Stimulated activated memory B cell treated with anti-CD40 and anti-IgM and Interleukin-4, amounts not matched to agents 10 μg/mL and 1 μg/mL and 100 μg/mL, for 72 hours (primary cell): ENCODE data around the gene SIRT2.
"Not testable (repeated sequence)": the region's sequence is repeated elsewhere in the genome, so short reads cannot be mapped to it uniquely, and the experiment has no call there.

Source experiments
- ATAC-seq: fragments of 150-1000 bp; cut with Tn5 transposase; 2 replicates; pipeline ENCODE4 v1.10.0; 2021
- H3K27ac Mint-ChIP-seq: one replicate; pipeline ENCODE4 v1.8.0; 2022; ENCODE audit warnings: mild to moderate bottlenecking, mixed read lengths
- H3K27me3 Mint-ChIP-seq: one replicate; pipeline ENCODE4 v1.8.0; 2022; ENCODE audit warnings: mixed read lengths
- H3K36me3 Mint-ChIP-seq: one replicate; pipeline ENCODE4 v1.8.0; 2022; ENCODE audit warnings: mixed read lengths
- H3K4me1 Mint-ChIP-seq: one replicate; pipeline ENCODE4 v1.8.0; 2022; ENCODE audit warnings: mixed read lengths
- H3K4me3 Mint-ChIP-seq: one replicate; pipeline ENCODE4 v1.8.0; 2022; ENCODE audit warnings: mild to moderate bottlenecking, moderate library complexity, mixed read lengths
- H3K9me3 Mint-ChIP-seq: one replicate; pipeline ENCODE4 v1.8.0; 2022; ENCODE audit warnings: mixed read lengths

Gene SIRT2

GRCh38 chr19:38840583-38840968, 58.8 kb downstream of the SIRT2 start:
- no peaks in the 10 kb centered on the region for H3K9me3 Mint-ChIP-seq
- no peaks in the 10 kb centered on the region for H3K27me3 Mint-ChIP-seq
- ATAC-seq, result no peak
- no peak overlapping the region for H3K27ac Mint-ChIP-seq
- H3K36me3 Mint-ChIP-seq, result peaks cover 88% of the 10 kb centered on the region
- H3K4me3 Mint-ChIP-seq, result no peak overlapping the region
- H3K4me1 Mint-ChIP-seq, result peaks cover 62% of the 10 kb centered on the region

- H3K4me1 Mint-ChIP-seq, result peaks cover 56% of the 10 kb centered on the region
- no peaks in the 10 kb centered on the region for H3K27me3 Mint-ChIP-seq
- H3K4me3 Mint-ChIP-seq, result peak overlapping the region; percentile 39
- peaks cover 83% of the 10 kb centered on the region for H3K36me3 Mint-ChIP-seq
- ATAC-seq, result peak; percentile 49
- no peaks in the 10 kb centered on the region for H3K9me3 Mint-ChIP-seq
- no peak overlapping the region for H3K27ac Mint-ChIP-seq
Observed at GRCh38 chr19:38839816-38840582, 59.4 kb downstream of the SIRT2 start.

GRCh38 chr19:38838986-38839761, 60.2 kb downstream of the SIRT2 start:
- no peaks in the 10 kb centered on the region for H3K27me3 Mint-ChIP-seq
- peaks cover 74% of the 10 kb centered on the region for H3K36me3 Mint-ChIP-seq
- peaks cover 48% of the 10 kb centered on the region for H3K4me1 Mint-ChIP-seq
- H3K9me3 Mint-ChIP-seq, result no peaks in the 10 kb centered on the region
- H3K4me3 Mint-ChIP-seq, result no peak overlapping the region
- ATAC-seq, result no peak
- H3K27ac Mint-ChIP-seq, result peak overlapping the region; percentile 69

- Mint-ChIP-seq H3K36me3 (peaks cover 67% of the 10 kb centered on the region), H3K9me3 (no peaks in the 10 kb centered on the region), H3K4me3 (no peak overlapping the region), H3K27ac (peak overlapping the region; percentile 69), H3K4me1 (peaks cover 40% of the 10 kb centered on the region), H3K27me3 (no peaks in the 10 kb centered on the region)
- no peak for ATAC-seq
Observed at GRCh38 chr19:38838208-38838985, 61.0 kb downstream of the SIRT2 start.

GRCh38 chr19:38837656-38838121, 61.7 kb downstream of the SIRT2 start:
- no peak overlapping the region for H3K4me3 Mint-ChIP-seq
- peaks cover 35% of the 10 kb centered on the region for H3K4me1 Mint-ChIP-seq
- ATAC-seq, result no peak
- H3K27me3 Mint-ChIP-seq, result no peaks in the 10 kb centered on the region
- no peaks in the 10 kb centered on the region for H3K9me3 Mint-ChIP-seq
- H3K36me3 Mint-ChIP-seq, result peaks cover 60% of the 10 kb centered on the region
- no peak overlapping the region for H3K27ac Mint-ChIP-seq

GRCh38 chr19:38836983-38837626, 62.3 kb downstream of the SIRT2 start:
- no peak for ATAC-seq
- Mint-ChIP-seq H3K27ac (no peak overlapping the region), H3K27me3 (no peaks in the 10 kb centered on the region), H3K4me1 (peaks cover 35% of the 10 kb centered on the region), H3K4me3 (no peak overlapping the region), H3K36me3 (peaks cover 54% of the 10 kb centered on the region), H3K9me3 (no peaks in the 10 kb centered on the region)

- no peak overlapping the region for H3K27ac Mint-ChIP-seq
- ATAC-seq, result no peak
- no peak overlapping the region for H3K4me3 Mint-ChIP-seq
- H3K9me3 Mint-ChIP-seq, result no peaks in the 10 kb centered on the region
- H3K27me3 Mint-ChIP-seq, result no peaks in the 10 kb centered on the region
- H3K36me3 Mint-ChIP-seq, result peaks cover 49% of the 10 kb centered on the region
- peaks cover 36% of the 10 kb centered on the region for H3K4me1 Mint-ChIP-seq
Observed at GRCh38 chr19:38836159-38836982, 63.0 kb downstream of the SIRT2 start.

- Mint-ChIP-seq H3K4me1 (peaks cover 40% of the 10 kb centered on the region), H3K27ac (no peak overlapping the region), H3K9me3 (no peaks in the 10 kb centered on the region), H3K4me3 (no peak overlapping the region), H3K27me3 (no peaks in the 10 kb centered on the region), H3K36me3 (peaks cover 44% of the 10 kb centered on the region)
- no peak for ATAC-seq
Observed at GRCh38 chr19:38834590-38834989, 64.8 kb downstream of the SIRT2 start.

GRCh38 chr19:38834104-38834490, 65.3 kb downstream of the SIRT2 start:
- Mint-ChIP-seq H3K27me3 (no peaks in the 10 kb centered on the region), H3K4me3 (no peak overlapping the region), H3K27ac (no peak overlapping the region), H3K9me3 (no peaks in the 10 kb centered on the region), H3K4me1 (peaks cover 38% of the 10 kb centered on the region), H3K36me3 (peaks cover 41% of the 10 kb centered on the region)
- ATAC-seq, result no peak

GRCh38 chr19:38833092-38833425, 66.4 kb downstream of the SIRT2 start:
- Mint-ChIP-seq H3K27ac (peak overlapping the region; percentile 99), H3K27me3 (no peaks in the 10 kb centered on the region), H3K36me3 (peaks cover 38% of the 10 kb centered on the region), H3K4me3 (no peak overlapping the region), H3K9me3 (no peaks in the 10 kb centered on the region), H3K4me1 (peaks cover 35% of the 10 kb centered on the region)
- no peak for ATAC-seq

- peaks cover 44% of the 10 kb centered on the region for H3K4me1 Mint-ChIP-seq
- peak; percentile 65 for ATAC-seq
- no peaks in the 10 kb centered on the region for H3K27me3 Mint-ChIP-seq
Observed at GRCh38 chr19:38831142-38831605, 68.2 kb downstream of the SIRT2 start.

GRCh38 chr19:38830039-38830733, 69.2 kb downstream of the SIRT2 start:
- ATAC-seq, result no peak
- no peaks in the 10 kb centered on the region for H3K27me3 Mint-ChIP-seq
- H3K9me3 Mint-ChIP-seq, result no peaks in the 10 kb centered on the region
- peaks cover 44% of the 10 kb centered on the region for H3K4me1 Mint-ChIP-seq
- H3K4me3 Mint-ChIP-seq, result peak overlapping the region; percentile 97
- peak overlapping the region; percentile 99 for H3K27ac Mint-ChIP-seq
- peaks cover 34% of the 10 kb centered on the region for H3K36me3 Mint-ChIP-seq

More at GRCh38 chr19:38831142-38831605, 68.2 kb downstream of the SIRT2 start:
- Mint-ChIP-seq H3K36me3 (peaks cover 40% of the 10 kb centered on the region), H3K27ac (peak overlapping the region; percentile 99), H3K4me3 (peak overlapping the region; percentile 97), H3K9me3 (no peaks in the 10 kb centered on the region)

GRCh38 chr19:38829203-38829602, 70.2 kb downstream of the SIRT2 start:
- H3K27me3 Mint-ChIP-seq, H3K9me3 Mint-ChIP-seq, H3K4me3 Mint-ChIP-seq, ATAC-seq, H3K27ac Mint-ChIP-seq: not testable (repeated sequence)
- Mint-ChIP-seq H3K36me3 (peaks cover 42% of the 10 kb centered on the region), H3K4me1 (peaks cover 44% of the 10 kb centered on the region)
